Smooth muscle cell (in vitro differentiated cells): ENCODE data around the gene HORMAD2. TPM values are rescaled to one million over a fixed set of nuclear protein-coding genes. Genes with fewer than 3 reads are reported as not detected.
"Not testable (repeated sequence)": the region's sequence is repeated elsewhere in the genome, so short reads cannot be mapped to it uniquely, and the experiment has no call there.

Experiments
- DNase-seq: peaks from one replicate; lab custom pipeline; 2025; ENCODE audit not compliant: unreplicated experiment; lab: John Stamatoyannopoulos, UW
- H2AFZ ChIP-seq: fragments of 200-600 bp; sonication (generic); 2 replicates; pipeline ENCODE4 v1.6.0; 2016; ENCODE audit warnings: antibody characterized with exemption, low read depth, mild to moderate bottlenecking
- H3F3A ChIP-seq: fragments of 200-600 bp; sonication (generic); 2 replicates; pipeline ENCODE4 v1.6.0; 2017; ENCODE audit warnings: antibody characterized with exemption, low read depth
- H3K27ac ChIP-seq: fragments of 200-600 bp; sonication (generic); 2 replicates; pipeline ENCODE4 v1.5.1; 2016; ENCODE audit warnings: low read depth, mild to moderate bottlenecking
- H3K27me3 ChIP-seq: fragments of 200-600 bp; sonication (generic); 2 replicates; pipeline ENCODE4 v1.6.1; 2016; ENCODE audit warnings: low read depth, mild to moderate bottlenecking
- H3K36me3 ChIP-seq: fragments of 200-600 bp; sonication (generic); 2 replicates; pipeline ENCODE4 v1.5.1; 2016; ENCODE audit warnings: low read depth
- H3K4me1 ChIP-seq: fragments of 200-600 bp; sonication (generic); 2 replicates; pipeline ENCODE4 v1.5.1; 2016; ENCODE audit warnings: low read depth
- H3K4me2 ChIP-seq: fragments of 200-600 bp; sonication (generic); 2 replicates; pipeline ENCODE4 v1.6.0; 2016; ENCODE audit warnings: mild to moderate bottlenecking
- H3K4me3 ChIP-seq: fragments of 200-600 bp; sonication (generic); 2 replicates; pipeline ENCODE4 v1.5.1; 2016; ENCODE audit warnings: mild to moderate bottlenecking
- H3K79me2 ChIP-seq: fragments of 200-600 bp; sonication (generic); 2 replicates; pipeline ENCODE4 v1.6.0; 2016; ENCODE audit warnings: low read depth, mild to moderate bottlenecking
- H3K9ac ChIP-seq: fragments of 200-600 bp; sonication (generic); 2 replicates; pipeline ENCODE4 v1.6.0; 2016; ENCODE audit warnings: low read depth
- H3K9me3 ChIP-seq: fragments of 200-600 bp; sonication (generic); replicated peaks from 2 replicates; pipeline ENCODE4 v1.5.1; 2016; ENCODE audit warnings: low read depth
- H4K20me1 ChIP-seq: fragments of 200-600 bp; sonication (generic); 2 replicates; pipeline ENCODE4 v1.6.0; 2016; ENCODE audit warnings: low read depth
- CTCF ChIP-seq: fragments of 200-600 bp; sonication (generic); IDR thresholded peaks from 2 replicates; pipeline ENCODE4 v1.5.1; 2017; ENCODE audit warnings: borderline replicate concordance, mild to moderate bottlenecking, antibody characterized with exemption; ENCODE audit not compliant: insufficient read depth, poor library complexity, severe bottlenecking
- WGBS: methylation state at CpG from one replicate; pipeline ENCODE4 v1.1.7; 2016; ENCODE audit warnings: low lambda C conversion rate; 5-methylcytosine and 5-hydroxymethylcytosine counted together
- polyA plus RNA-seq: library from polyadenylated mRNA; unstranded; fragments of >200 nt; fragmentation: Nextera tagmentation; extraction: Ambion mirVana; gene quantifications from 2 replicates; pipeline ENCODE4 v1.2.1, GENCODE V29; 2016
- total RNA-seq: library from RNA; depleted of rRNA; stranded (reverse); fragments of >200 nt; gene quantifications from 2 replicates; pipeline ENCODE4 v1.2.3, GENCODE V29; 2014

The HORMAD2 gene
- total and polyA plus RNA-seq, 2 experiments from 2014 or later, result 1.4 TPM; not detected in 1

GRCh38 chr22:30196880-30197336 lies 116.6 kb downstream of the HORMAD2 start:
- Histone ChIP-seq H3F3A (peaks cover 22% of the 10 kb centered on the region), H3K4me3 (no peak overlapping the region), H3K9me3 (no peaks in the 10 kb centered on the region), H3K4me2 (peak overlapping the region; percentile 75), H3K79me2 (no peaks in the 10 kb centered on the region), H3K36me3 (no peaks in the 10 kb centered on the region), H3K4me1 (peaks cover 16% of the 10 kb centered on the region), H3K27ac (peak overlapping the region; percentile 97), H4K20me1 (no peaks in the 10 kb centered on the region), H2AFZ (no peak overlapping the region), H3K27me3 (no peaks in the 10 kb centered on the region), H3K9ac (peak overlapping the region; percentile 93)
- no peak for TF ChIP-seq CTCF
- WGBS, result 10% methylated on average over 2 of the region's 2 CpGs
- DNase-seq, result no peak

DNA sequence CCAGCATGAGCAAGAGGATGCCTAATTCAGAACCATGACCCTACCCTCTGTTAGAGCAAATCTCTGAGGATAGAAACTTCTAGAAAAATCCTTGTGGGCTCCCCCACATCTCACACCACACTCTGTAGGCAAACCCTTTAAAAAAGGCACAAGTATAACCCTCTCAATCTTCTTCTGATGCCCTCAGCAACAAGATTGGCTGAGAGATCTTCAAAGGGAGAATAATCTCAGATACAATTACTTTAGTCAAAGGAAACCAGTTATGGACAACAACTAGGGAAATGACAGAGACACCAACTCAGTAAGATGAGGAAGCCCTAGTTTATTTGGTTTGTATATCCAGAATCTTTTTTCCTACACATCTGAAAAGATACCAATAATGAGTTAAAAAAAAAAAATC lies 117.1 kb downstream of the HORMAD2 start:
- no peak overlapping the region for H2AFZ ChIP-seq
- no peak for DNase-seq
- H3K4me1 ChIP-seq, result peaks cover 18% of the 10 kb centered on the region

GRCh38 chr22:30198152-30198825 lies 118.0 kb downstream of the HORMAD2 start:
- H3K9me3 ChIP-seq, result no peaks in the 10 kb centered on the region
- H3K4me1 ChIP-seq, result peaks cover 24% of the 10 kb centered on the region
- H2AFZ ChIP-seq, result no peak overlapping the region
- peaks cover 26% of the 10 kb centered on the region for H3F3A ChIP-seq
- H3K4me2 ChIP-seq, result no peak overlapping the region
- no peaks in the 10 kb centered on the region for H4K20me1 ChIP-seq
- no peaks in the 10 kb centered on the region for H3K79me2 ChIP-seq
- H3K4me3 ChIP-seq, result no peak overlapping the region
- no peaks in the 10 kb centered on the region for H3K36me3 ChIP-seq
- peak overlapping the region; percentile 97 for H3K27ac ChIP-seq
- no peak for TF ChIP-seq CTCF
- 95% methylated on average over 5 of the region's 5 CpGs for WGBS
- no peak overlapping the region for H3K9ac ChIP-seq
- no peaks in the 10 kb centered on the region for H3K27me3 ChIP-seq
- no peak for DNase-seq

More for the DNA sequence above, 117.1 kb downstream of the HORMAD2 start:
- H4K20me1 ChIP-seq, result no peaks in the 10 kb centered on the region
- TF ChIP-seq CTCF, result no peak
- peak overlapping the region; percentile 97 for H3K27ac ChIP-seq
- H3K27me3 ChIP-seq, result no peaks in the 10 kb centered on the region
- peaks cover 22% of the 10 kb centered on the region for H3F3A ChIP-seq
- H3K4me2 ChIP-seq, result peak overlapping the region; percentile 75
- no peaks in the 10 kb centered on the region for H3K79me2 ChIP-seq
- H3K9me3 ChIP-seq, result no peaks in the 10 kb centered on the region
- H3K4me3 ChIP-seq, result no peak overlapping the region
- no peaks in the 10 kb centered on the region for H3K36me3 ChIP-seq
- H3K9ac ChIP-seq, result peak overlapping the region; percentile 93

DNA sequence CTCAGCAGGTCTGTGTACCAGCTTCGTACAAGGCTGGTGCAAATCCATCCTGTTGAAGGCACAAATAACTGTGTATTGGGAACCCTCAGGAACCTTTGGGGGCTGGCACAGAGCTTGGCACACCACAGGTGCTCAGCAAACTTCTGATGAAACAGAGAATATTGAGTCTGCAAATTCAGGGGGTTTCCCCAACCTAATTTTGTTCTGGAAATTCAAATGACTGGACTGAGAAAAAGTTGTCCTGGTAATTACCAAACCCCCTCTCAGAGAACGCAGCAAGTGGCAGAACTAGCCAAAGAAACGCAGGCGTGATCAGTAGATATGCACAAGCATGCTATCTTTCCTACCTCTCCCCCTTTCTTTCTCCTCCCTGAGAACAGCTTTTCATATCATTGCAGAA lies 118.7 kb downstream of the HORMAD2 start:
- DNase-seq, result no peak
- Histone ChIP-seq H3K4me1 (peaks cover 24% of the 10 kb centered on the region), H3K27me3 (no peaks in the 10 kb centered on the region), H3K4me2 (no peak overlapping the region), H4K20me1 (no peaks in the 10 kb centered on the region), H3K4me3 (no peak overlapping the region), H2AFZ (no peak overlapping the region), H3K27ac (peak overlapping the region; percentile 97), H3K79me2 (no peaks in the 10 kb centered on the region), H3K9me3 (no peaks in the 10 kb centered on the region), H3K9ac (no peak overlapping the region), H3K36me3 (no peaks in the 10 kb centered on the region), H3F3A (peaks cover 26% of the 10 kb centered on the region)
- WGBS, result 94% methylated on average over 4 of the region's 4 CpGs
- no peak for TF ChIP-seq CTCF

DNA sequence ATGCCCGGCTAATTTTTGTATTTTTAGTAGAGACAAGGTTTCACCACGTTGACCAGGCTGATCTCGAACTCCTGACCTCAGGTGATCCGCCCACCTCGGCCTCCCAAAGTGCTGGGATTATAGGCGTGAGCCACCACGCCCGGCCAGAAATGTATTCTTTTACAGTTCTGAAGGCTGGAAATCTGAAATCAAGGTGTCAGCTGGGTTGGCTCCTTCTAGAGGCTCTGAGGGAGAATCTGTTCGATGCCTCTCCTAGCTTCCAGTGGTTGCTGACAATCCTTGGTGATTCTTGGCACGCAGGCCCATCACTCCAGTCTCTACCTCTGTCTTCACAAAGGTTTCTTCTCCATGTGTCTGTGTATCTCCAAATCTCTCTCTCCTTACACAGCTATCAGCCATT lies 120.6 kb downstream of the HORMAD2 start:
- peaks cover 23% of the 10 kb centered on the region for H3K4me1 ChIP-seq
- DNase-seq, H3K27me3 ChIP-seq, H3K27ac ChIP-seq, H3K9me3 ChIP-seq, H2AFZ ChIP-seq, H3K36me3 ChIP-seq, H3K4me3 ChIP-seq, H3K79me2 ChIP-seq, H3K4me2 ChIP-seq, H4K20me1 ChIP-seq, H3K9ac ChIP-seq: not testable (repeated sequence)
- H3F3A ChIP-seq, result peaks cover 29% of the 10 kb centered on the region
- WGBS, result 87% methylated on average over 10 of the region's 10 CpGs
